H9 (cell line): Measurements from ENCODE around the gene TXNRD1. TPM values are rescaled to one million over a fixed set of nuclear protein-coding genes. Genes with fewer than 3 reads are reported as not detected.

Source experiments
- DNase-seq: peaks from one replicate; pipeline ENCODE4 v3.0.0-alpha.2; 2017
- H2AFZ ChIP-seq: one replicate; pipeline ENCODE4 v1.6.1; 2013; ENCODE audit warnings: mild to moderate bottlenecking, low read length, control low read depth, moderate library complexity
- H2AK5ac ChIP-seq: 2 replicates; pipeline ENCODE4 v1.6.1; 2013; ENCODE audit warnings: low read length, control low read depth, mixed read lengths; ENCODE audit not compliant: insufficient read length
- H2BK120ac ChIP-seq: one replicate; pipeline ENCODE4 v1.6.1; 2013; ENCODE audit warnings: low read depth, mild to moderate bottlenecking, low read length, control low read depth, inconsistent platforms; ENCODE audit not compliant: poor library complexity, severe bottlenecking
- H2BK12ac ChIP-seq: 2 replicates; pipeline ENCODE4 v1.6.1; 2013; ENCODE audit warnings: low read length, control low read depth, mixed read lengths, low read depth; ENCODE audit not compliant: insufficient read length
- H2BK15ac ChIP-seq: 2 replicates; pipeline ENCODE4 v1.6.1; 2013; ENCODE audit warnings: low read depth, low read length, control low read depth
- H2BK20ac ChIP-seq: one replicate; pipeline ENCODE4 v1.6.1; 2013; ENCODE audit warnings: low read depth, mild to moderate bottlenecking, low read length, control low read depth, inconsistent platforms; ENCODE audit not compliant: poor library complexity, severe bottlenecking
- H2BK5ac ChIP-seq: 2 replicates; pipeline ENCODE4 v1.6.1; 2013; ENCODE audit warnings: low read length, control low read depth, mixed read lengths; ENCODE audit not compliant: insufficient read length
- H3K14ac ChIP-seq: 2 replicates; pipeline ENCODE4 v1.6.1; 2013; ENCODE audit warnings: low read length, control low read depth; ENCODE audit not compliant: insufficient read depth
- H3K18ac ChIP-seq: 2 replicates; pipeline ENCODE4 v1.6.1; 2013; ENCODE audit warnings: low read depth, mild to moderate bottlenecking, mixed read lengths, low read length, control low read depth; ENCODE audit not compliant: insufficient read length
- H3K23ac ChIP-seq: 2 replicates; pipeline ENCODE4 v1.6.1; 2013; ENCODE audit warnings: low read length, control low read depth, mixed read lengths, low read depth; ENCODE audit not compliant: insufficient read length
- H3K23me2 ChIP-seq: 2 replicates; pipeline ENCODE4 v1.6.1; 2013; ENCODE audit warnings: low read depth, mild to moderate bottlenecking, mixed read lengths, low read length, control low read depth; ENCODE audit not compliant: insufficient read length, poor library complexity, severe bottlenecking
- H3K27ac ChIP-seq: 2 replicates; pipeline ENCODE4 v1.5.1; 2013; ENCODE audit warnings: low read length, control low read depth, mixed read lengths, low read depth; ENCODE audit not compliant: insufficient read length
- H3K27me3 ChIP-seq: 2 replicates; pipeline ENCODE4 v1.6.1; 2013; ENCODE audit warnings: low read length, control low read depth, inconsistent platforms; ENCODE audit not compliant: insufficient read depth
- H3K4ac ChIP-seq: 2 replicates; pipeline ENCODE4 v1.6.1; 2013; ENCODE audit warnings: low read depth, mild to moderate bottlenecking, control low read depth, inconsistent platforms, low read length, moderate library complexity
- H3K4me1 ChIP-seq: 2 replicates; pipeline ENCODE4 v1.6.1; 2013; ENCODE audit warnings: low read length, control low read depth, inconsistent platforms; ENCODE audit not compliant: insufficient read depth
- H3K4me2 ChIP-seq: 2 replicates; pipeline ENCODE4 v1.6.1; 2013; ENCODE audit warnings: low read length, control low read depth, mixed read lengths; ENCODE audit not compliant: insufficient read length, insufficient read depth
- H3K56ac ChIP-seq: 2 replicates; pipeline ENCODE4 v1.6.1; 2013; ENCODE audit warnings: low read depth, mild to moderate bottlenecking, mixed read lengths, low read length, control low read depth; ENCODE audit not compliant: insufficient read length
- H3K79me1 ChIP-seq: 2 replicates; pipeline ENCODE4 v1.6.1; 2013; ENCODE audit warnings: low read depth, mild to moderate bottlenecking, moderate library complexity, low read length, control low read depth, inconsistent platforms; ENCODE audit not compliant: insufficient read depth, poor library complexity, severe bottlenecking
- H3K79me2 ChIP-seq: 2 replicates; pipeline ENCODE4 v1.6.1; 2013; ENCODE audit warnings: low read length, control low read depth, inconsistent platforms; ENCODE audit not compliant: insufficient read depth
- H3K9ac ChIP-seq: 2 replicates; pipeline ENCODE4 v1.6.1; 2013; ENCODE audit warnings: low read length, control low read depth, mixed read lengths; ENCODE audit not compliant: insufficient read length; ENCODE audit errors: extremely low read depth
- H3K9me3 ChIP-seq: one replicate; pipeline ENCODE4 v1.6.1; 2013; ENCODE audit warnings: low read depth, low read length, inconsistent platforms; ENCODE audit not compliant: control insufficient read depth
- H3T11ph ChIP-seq: one replicate; pipeline ENCODE4 v1.6.1; 2013; ENCODE audit warnings: mild to moderate bottlenecking, low read length, control low read depth, inconsistent platforms
- H4K20me1 ChIP-seq: one replicate; pipeline ENCODE4 v1.6.1; 2013; ENCODE audit not compliant: control insufficient read depth, insufficient read length, insufficient read depth
- H4K5ac ChIP-seq: 2 replicates; pipeline ENCODE4 v1.6.1; 2013; ENCODE audit warnings: low read depth, mild to moderate bottlenecking, mixed read lengths, low read length, control low read depth; ENCODE audit not compliant: insufficient read length
- H4K8ac ChIP-seq: replicated peaks from 2 replicates; pipeline ENCODE4 v1.6.1; 2013; ENCODE audit warnings: low read length, control low read depth, mixed read lengths, low read depth; ENCODE audit not compliant: insufficient read length
- H4K91ac ChIP-seq: 2 replicates; pipeline ENCODE4 v1.6.1; 2013; ENCODE audit warnings: low read depth, mild to moderate bottlenecking, moderate library complexity, mixed read lengths, low read length, control low read depth; ENCODE audit not compliant: insufficient read length
- H3K27ac Mint-ChIP-seq, 3 experiments: 2 replicates in 2 of 3; 3 replicates in 1 of 3; pipeline ENCODE4 v1.8.0; 2020 to 2021; ENCODE audit warnings: mixed read lengths in 3 of 3, mild to moderate bottlenecking in 1 of 3, moderate library complexity in 1 of 3
- H3K27me3 Mint-ChIP-seq: 2 replicates; pipeline ENCODE4 v1.8.0; 2021; ENCODE audit warnings: low read depth, mild to moderate bottlenecking, moderate library complexity, mixed read lengths
- H3K36me3 Mint-ChIP-seq, 3 experiments: 2 replicates in 2 of 3; 3 replicates in 1 of 3; pipeline ENCODE4 v1.8.0; 2020 to 2021; ENCODE audit warnings: low read depth in 3 of 3, mixed read lengths in 3 of 3; ENCODE audit not compliant: insufficient read depth in 1 of 3
- H3K4me1 Mint-ChIP-seq, 2 experiments: 2 replicates each; pipeline ENCODE4 v1.8.0; 2020; ENCODE audit warnings: mixed read lengths in 2 of 2
- H3K4me3 Mint-ChIP-seq, 2 experiments: 2 replicates in 1 of 2; 3 replicates in 1 of 2; pipeline ENCODE4 v1.8.0; 2020 to 2021; ENCODE audit warnings: mild to moderate bottlenecking in 2 of 2, mixed read lengths in 2 of 2, moderate library complexity in 1 of 2
- H3K9me3 Mint-ChIP-seq, 2 experiments: 2 replicates in 1 of 2; 3 replicates in 1 of 2; pipeline ENCODE4 v1.8.0; 2020; ENCODE audit warnings: mild to moderate bottlenecking in 2 of 2, mixed read lengths in 2 of 2, moderate library complexity in 1 of 2
- WGBS: extraction: QIAGEN DNeasy Blood & Tissue Kit; methylation state at CpG from one replicate; pipeline ENCODE4 v1.1.7; 2013; ENCODE audit warnings: missing lambda C conversion rate, low lambda C conversion rate, mixed read lengths; ENCODE audit not compliant: insufficient read length; ENCODE audit errors: extremely low coverage; 5-methylcytosine and 5-hydroxymethylcytosine counted together
- total RNA-seq: library from RNA; stranded (reverse); gene quantifications from 2 replicates; pipeline ENCODE4 v1.2.1, GENCODE V29; 2021
- TF ChIP-seq, protein P1 (sequence below): fragments of 200-600 bp; sonication (generic); conservative IDR thresholded peaks from 3 replicates; pipeline ENCODE4 v1.8.0; 2021; ENCODE audit warnings: antibody characterized with exemption, mild to moderate bottlenecking

The TXNRD1 gene
- total RNA-seq, 1 experiment from 2014 or later = 100 TPM

DNA sequence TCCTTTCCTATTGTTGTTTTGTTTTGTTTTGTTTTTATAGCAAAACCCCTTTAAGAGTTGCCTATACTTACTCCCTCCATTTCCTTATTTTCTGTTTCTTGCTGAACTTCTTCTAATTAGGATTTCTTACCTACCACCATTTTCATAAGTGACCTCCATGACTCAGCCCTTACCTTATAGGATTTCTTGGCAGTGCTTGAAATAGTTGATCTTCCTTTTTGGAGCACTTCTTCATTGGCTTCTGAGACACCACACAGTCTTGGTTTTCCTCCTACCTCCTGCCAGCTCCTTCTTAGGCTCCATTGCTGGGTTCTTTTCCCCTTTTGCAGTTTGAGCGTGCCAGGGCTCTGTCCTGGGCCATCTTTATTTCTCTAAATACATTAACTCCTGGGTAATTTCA lies 64.5 kb downstream of the TXNRD1 start:
- no peaks in the 10 kb centered on the region for H4K20me1 ChIP-seq
- no peaks in the 10 kb centered on the region; the same call in 1 of the 2 replicates for H3K4me1 ChIP-seq
- H3K36me3 Mint-ChIP-seq = no peaks in the 10 kb centered on the region
- H4K91ac ChIP-seq = no peak overlapping the region
- no peak overlapping the region for H3K9ac ChIP-seq
- no peak overlapping the region for H4K8ac ChIP-seq
- no peak overlapping the region for H3K14ac ChIP-seq
- no peak overlapping the region for H2BK15ac ChIP-seq
- H3K27ac ChIP-seq = no peak overlapping the region
- no peak overlapping the region for H3K4me3 Mint-ChIP-seq
- H3K4me2 ChIP-seq = no peak overlapping the region
- H3K79me2 ChIP-seq = no peaks in the 10 kb centered on the region
- DNase-seq = no peak
- H2BK120ac ChIP-seq = no peak overlapping the region
- no peak overlapping the region for H3K4ac ChIP-seq
- no peak overlapping the region for H4K5ac ChIP-seq
- H3K9me3 ChIP-seq = no peaks in the 10 kb centered on the region
- H2BK5ac ChIP-seq = no peak overlapping the region
- H2BK20ac ChIP-seq = no peak overlapping the region
- H2AFZ ChIP-seq = no peak overlapping the region
- H3K23ac ChIP-seq = no peak overlapping the region
- H3K4me1 Mint-ChIP-seq = peaks cover 7 to 14% of the 10 kb centered on the region in 2 experiments
- TF ChIP-seq, protein P1, sequence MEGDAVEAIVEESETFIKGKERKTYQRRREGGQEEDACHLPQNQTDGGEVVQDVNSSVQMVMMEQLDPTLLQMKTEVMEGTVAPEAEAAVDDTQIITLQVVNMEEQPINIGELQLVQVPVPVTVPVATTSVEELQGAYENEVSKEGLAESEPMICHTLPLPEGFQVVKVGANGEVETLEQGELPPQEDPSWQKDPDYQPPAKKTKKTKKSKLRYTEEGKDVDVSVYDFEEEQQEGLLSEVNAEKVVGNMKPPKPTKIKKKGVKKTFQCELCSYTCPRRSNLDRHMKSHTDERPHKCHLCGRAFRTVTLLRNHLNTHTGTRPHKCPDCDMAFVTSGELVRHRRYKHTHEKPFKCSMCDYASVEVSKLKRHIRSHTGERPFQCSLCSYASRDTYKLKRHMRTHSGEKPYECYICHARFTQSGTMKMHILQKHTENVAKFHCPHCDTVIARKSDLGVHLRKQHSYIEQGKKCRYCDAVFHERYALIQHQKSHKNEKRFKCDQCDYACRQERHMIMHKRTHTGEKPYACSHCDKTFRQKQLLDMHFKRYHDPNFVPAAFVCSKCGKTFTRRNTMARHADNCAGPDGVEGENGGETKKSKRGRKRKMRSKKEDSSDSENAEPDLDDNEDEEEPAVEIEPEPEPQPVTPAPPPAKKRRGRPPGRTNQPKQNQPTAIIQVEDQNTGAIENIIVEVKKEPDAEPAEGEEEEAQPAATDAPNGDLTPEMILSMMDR = no peak
- no CpG with 5 or more reads among the region's 1 CpG for whole genome bisulfite sequencing
- H3K18ac ChIP-seq = no peak overlapping the region
- H3K27ac Mint-ChIP-seq = no peak overlapping the region
- H3K27me3 Mint-ChIP-seq = peaks cover 3% of the 10 kb centered on the region; the same call in 1 of the 2 replicates
- no peak overlapping the region for H3K56ac ChIP-seq
- no peaks in the 10 kb centered on the region for H3K23me2 ChIP-seq
- H3K9me3 Mint-ChIP-seq = peaks cover 2 to 3% of the 10 kb centered on the region in 2 experiments; a peak in 3 of 5 replicates
- no peak overlapping the region for H3T11ph ChIP-seq
- no peaks in the 10 kb centered on the region for H3K27me3 ChIP-seq
- H3K79me1 ChIP-seq = no peaks in the 10 kb centered on the region
- no peak overlapping the region for H2BK12ac ChIP-seq
- H2AK5ac ChIP-seq = no peak overlapping the region
